GM19467 (cell line): ENCODE measurements around the gene SPTB.
"Not testable (repeated sequence)": the region's sequence is repeated elsewhere in the genome, so short reads cannot be mapped to it uniquely, and the experiment has no call there.

Experiments used
- ATAC-seq: cut with Tn5 transposase; IDR thresholded peaks from one replicate; pipeline ENCODE4 v1.9.1; 2021; ENCODE audit warnings: mild to moderate bottlenecking, moderate library complexity; ENCODE audit not compliant: unreplicated experiment

The SPTB gene

GRCh38 chr14:64879635-64880220 lies at the start of gene SPTB:
SPTB (minus strand) TSS chr14:64879907; CDS start chr14:64823094, 56,813 bp downstream.
- ATAC-seq, result no peak

- ATAC-seq, result no peak
Measured at GRCh38 chr14:64929014-64929359, 49.3 kb upstream of the SPTB start.

- ATAC-seq, result no peak
Measured at GRCh38 chr14:64928239-64929013, 48.7 kb upstream of the SPTB start.

- ATAC-seq, result no peak
Measured at GRCh38 chr14:64927031-64927430, 47.3 kb upstream of the SPTB start.

- ATAC-seq, result no peak
Measured at GRCh38 chr14:64926398-64926995, 46.8 kb upstream of the SPTB start.

GRCh38 chr14:64923015-64923414 lies 43.3 kb upstream of the SPTB start:
- ATAC-seq, result no peak

GRCh38 chr14:64920465-64920864 lies 40.8 kb upstream of the SPTB start:
- ATAC-seq, result no peak

- no peak for ATAC-seq
Measured at GRCh38 chr14:64919618-64920017, 39.9 kb upstream of the SPTB start.

- no peak for ATAC-seq
Measured at GRCh38 chr14:64919215-64919614, 39.5 kb upstream of the SPTB start.

GRCh38 chr14:64918216-64918615 lies 38.5 kb upstream of the SPTB start:
- ATAC-seq, result no peak

GRCh38 chr14:64915797-64916196 lies 36.1 kb upstream of the SPTB start:
- no peak for ATAC-seq

GRCh38 chr14:64915029-64915424 lies 35.3 kb upstream of the SPTB start:
- ATAC-seq, result no peak

- ATAC-seq, result peak; percentile 98
Measured at GRCh38 chr14:64914237-64915028, 34.7 kb upstream of the SPTB start, which contains the start of gene CHURC1. CHURC1 (plus strand) TSS chr14:64914455; CDS start chr14:64914496, 41 bp downstream.

GRCh38 chr14:64913477-64913876 lies 33.8 kb upstream of the SPTB start:
- not testable (repeated sequence) for ATAC-seq

GRCh38 chr14:64912261-64912660 lies 32.6 kb upstream of the SPTB start:
- no peak for ATAC-seq

GRCh38 chr14:64910847-64911495 lies 31.3 kb upstream of the SPTB start:
- ATAC-seq, result no peak

- ATAC-seq, result no peak
Measured at GRCh38 chr14:64906022-64906421, 26.3 kb upstream of the SPTB start.

GRCh38 chr14:64899958-64900357 lies 20.3 kb upstream of the SPTB start:
- no peak for ATAC-seq

- ATAC-seq, result no peak
Measured at GRCh38 chr14:64891839-64892375, 12.2 kb upstream of the SPTB start.

- no peak for ATAC-seq
Measured at GRCh38 chr14:64891173-64891838, 11.6 kb upstream of the SPTB start.
